Measurements from ENCODE around the gene ATE1. TPM values are rescaled to one million over a fixed set of nuclear protein-coding genes. Genes with fewer than 3 reads are reported as not detected.

ATE1 gene
- total RNA-seq, 2 experiments from 2014 or later = 18.5 to 20.9 TPM

DNA sequence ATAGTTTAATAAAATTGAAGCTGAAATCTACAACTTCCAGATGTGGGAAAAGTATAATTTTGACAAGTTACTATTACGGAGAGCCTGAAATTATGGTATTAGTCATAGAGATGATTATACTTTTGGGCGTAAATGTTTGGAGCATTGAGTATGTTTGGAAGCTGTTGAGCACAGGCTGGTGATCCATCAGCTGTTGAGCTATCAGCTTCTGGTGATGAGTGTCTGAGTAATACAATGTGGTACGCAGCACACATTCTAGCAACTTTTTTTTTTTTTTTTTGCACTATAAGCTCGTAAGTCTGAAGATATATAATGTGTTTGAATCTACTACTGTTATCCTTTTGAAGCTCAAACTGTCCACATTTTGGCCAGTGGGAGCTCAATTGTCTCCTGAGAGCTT is 123.4 kb downstream of the ATE1 start:
- TF ChIP-seq, protein P1, sequence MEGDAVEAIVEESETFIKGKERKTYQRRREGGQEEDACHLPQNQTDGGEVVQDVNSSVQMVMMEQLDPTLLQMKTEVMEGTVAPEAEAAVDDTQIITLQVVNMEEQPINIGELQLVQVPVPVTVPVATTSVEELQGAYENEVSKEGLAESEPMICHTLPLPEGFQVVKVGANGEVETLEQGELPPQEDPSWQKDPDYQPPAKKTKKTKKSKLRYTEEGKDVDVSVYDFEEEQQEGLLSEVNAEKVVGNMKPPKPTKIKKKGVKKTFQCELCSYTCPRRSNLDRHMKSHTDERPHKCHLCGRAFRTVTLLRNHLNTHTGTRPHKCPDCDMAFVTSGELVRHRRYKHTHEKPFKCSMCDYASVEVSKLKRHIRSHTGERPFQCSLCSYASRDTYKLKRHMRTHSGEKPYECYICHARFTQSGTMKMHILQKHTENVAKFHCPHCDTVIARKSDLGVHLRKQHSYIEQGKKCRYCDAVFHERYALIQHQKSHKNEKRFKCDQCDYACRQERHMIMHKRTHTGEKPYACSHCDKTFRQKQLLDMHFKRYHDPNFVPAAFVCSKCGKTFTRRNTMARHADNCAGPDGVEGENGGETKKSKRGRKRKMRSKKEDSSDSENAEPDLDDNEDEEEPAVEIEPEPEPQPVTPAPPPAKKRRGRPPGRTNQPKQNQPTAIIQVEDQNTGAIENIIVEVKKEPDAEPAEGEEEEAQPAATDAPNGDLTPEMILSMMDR (IDR thresholded peaks at IDR 0.05) = no peak
- Histone ChIP-seq H3K36me3 (ENCODE audit: insufficient read depth, low read length) (no peaks in the 10 kb centered on the region), H3K27me3 (ENCODE audit: control insufficient read depth in 1 of 2, insufficient read depth in 2 of 2, low read length in 2 of 2) (no peaks in the 10 kb centered on the region), H3K9me3 (ENCODE audit: control insufficient read depth in 1 of 2, insufficient read depth in 1 of 2, low read length in 2 of 2) (no peaks in the 10 kb centered on the region), H3K27ac (ENCODE audit: low read depth in 1 of 2, low read length in 2 of 2) (no peak overlapping the region), H3K4me3 (ENCODE audit: low read length) (no peak overlapping the region), H3K4me1 (ENCODE audit: insufficient read depth, low read length) (no peaks in the 10 kb centered on the region)
- Mint-ChIP-seq H3K4me1 (ENCODE audit: low read depth) (no peaks in the 10 kb centered on the region), H3K27me3 (no peaks in the 10 kb centered on the region), H3K27ac (no peak overlapping the region), H3K36me3 (ENCODE audit: low read depth) (peaks cover 35% of the 10 kb centered on the region), H3K9me3 (no peaks in the 10 kb centered on the region), H3K4me3 (no peak overlapping the region)
- no peak for DNase-seq
- CTCF ChIA-PET = no interaction called here
- intact Hi-C loops (cut with DNase I, micrococcal nuclease) = no loop called here
- no peak for ATAC-seq (ENCODE audit: poor library complexity)
- POLR2A ChIA-PET = no interaction called here

DNA sequence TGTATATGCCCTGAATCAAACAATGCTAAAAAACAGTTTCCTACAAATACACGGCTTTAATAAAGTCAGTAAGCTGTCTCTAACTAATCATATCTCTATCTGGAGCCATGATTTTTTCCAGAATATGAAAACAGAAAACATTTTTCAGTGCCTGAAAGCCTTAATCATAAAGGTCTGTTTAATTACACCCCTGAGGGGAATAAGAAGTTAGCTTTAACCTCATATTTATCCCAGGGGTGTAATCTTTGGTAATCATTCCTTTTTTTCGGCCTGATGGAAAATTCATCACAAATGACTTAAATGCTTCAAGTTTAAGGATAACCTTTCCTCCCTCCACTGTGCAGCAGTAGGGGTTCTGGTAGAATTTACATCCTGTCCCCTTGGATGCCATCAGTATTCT is 124.2 kb downstream of the ATE1 start:
- Histone ChIP-seq H3K36me3 (ENCODE audit: insufficient read depth, low read length) (no peaks in the 10 kb centered on the region), H3K4me1 (ENCODE audit: insufficient read depth, low read length) (no peaks in the 10 kb centered on the region), H3K4me3 (ENCODE audit: low read length) (no peak overlapping the region), H3K27me3 (ENCODE audit: control insufficient read depth in 1 of 2, insufficient read depth in 2 of 2, low read length in 2 of 2) (no peaks in the 10 kb centered on the region), H3K27ac (ENCODE audit: low read depth in 1 of 2, low read length in 2 of 2) (no peak overlapping the region), H3K9me3 (ENCODE audit: control insufficient read depth in 1 of 2, insufficient read depth in 1 of 2, low read length in 2 of 2) (no peaks in the 10 kb centered on the region)
- Mint-ChIP-seq H3K27ac (no peak overlapping the region), H3K4me1 (ENCODE audit: low read depth) (no peaks in the 10 kb centered on the region), H3K4me3 (no peak overlapping the region), H3K27me3 (no peaks in the 10 kb centered on the region), H3K36me3 (ENCODE audit: low read depth) (peaks cover 40% of the 10 kb centered on the region), H3K9me3 (no peaks in the 10 kb centered on the region)
- ATAC-seq (ENCODE audit: poor library complexity) (no peak), DNase-seq (no peak)
- ChIA-PET CTCF (no interaction called here), POLR2A (no interaction called here)
- TF ChIP-seq, protein P1 (IDR thresholded peaks at IDR 0.05) = no peak
- intact Hi-C loops (cut with DNase I, micrococcal nuclease) = no loop called here

DNA sequence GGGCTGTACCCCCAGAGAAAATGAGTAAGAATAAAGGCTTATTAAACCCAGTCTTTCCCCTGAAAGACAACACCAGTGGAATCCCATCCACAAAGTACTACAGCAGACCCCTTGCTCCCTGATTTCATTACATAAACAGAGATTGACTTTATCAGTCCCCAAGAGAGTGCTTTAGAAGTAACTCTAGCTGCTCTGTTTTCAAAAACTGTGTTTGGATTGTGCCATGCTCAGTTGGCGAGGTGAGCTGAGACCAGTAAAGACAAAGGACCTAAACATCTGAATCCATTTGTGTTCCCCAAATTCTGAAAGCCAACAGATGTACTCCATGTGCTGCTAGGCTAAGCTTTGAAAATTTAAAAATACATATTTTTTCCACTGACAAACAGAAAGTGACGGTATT is 127.0 kb downstream of the ATE1 start:
- H3K9me3 Mint-ChIP-seq = no peaks in the 10 kb centered on the region
- H3K36me3 ChIP-seq (ENCODE audit: insufficient read depth, low read length) = no peaks in the 10 kb centered on the region
- H3K4me1 ChIP-seq (ENCODE audit: insufficient read depth, low read length) = no peaks in the 10 kb centered on the region
- TF ChIP-seq, protein P1 (IDR thresholded peaks at IDR 0.05) = no peak
- no peaks in the 10 kb centered on the region for H3K9me3 ChIP-seq (ENCODE audit: control insufficient read depth in 1 of 2, insufficient read depth in 1 of 2, low read length in 2 of 2)
- no peak overlapping the region for H3K27ac Mint-ChIP-seq
- no peak overlapping the region for H3K27ac ChIP-seq (ENCODE audit: low read depth in 1 of 2, low read length in 2 of 2)
- H3K27me3 ChIP-seq (ENCODE audit: control insufficient read depth in 1 of 2, insufficient read depth in 2 of 2, low read length in 2 of 2) = no peaks in the 10 kb centered on the region
- H3K4me3 Mint-ChIP-seq = no peak overlapping the region
- H3K4me3 ChIP-seq (ENCODE audit: low read length) = no peak overlapping the region
- H3K36me3 Mint-ChIP-seq (ENCODE audit: low read depth) = peaks cover 31% of the 10 kb centered on the region
- ChIA-PET POLR2A (no interaction called here), CTCF (no interaction called here)
- no peaks in the 10 kb centered on the region for H3K27me3 Mint-ChIP-seq
- no peak for ATAC-seq (ENCODE audit: poor library complexity)
- no peaks in the 10 kb centered on the region for H3K4me1 Mint-ChIP-seq (ENCODE audit: low read depth)
- intact Hi-C loops (cut with DNase I, micrococcal nuclease) = no loop called here
- DNase-seq = no peak
